K562 treated with DMSO at 1 percent for 24 hours (cell line): Measurements from ENCODE around the gene OR52K2. TPM values are rescaled to one million over a fixed set of nuclear protein-coding genes. Genes with fewer than 3 reads are reported as not detected.

ENCODE experiments used
- total RNA-seq: library from RNA; unstranded; fragments of 300-600 nt; gene quantifications from 2 replicates; pipeline ENCODE4 v1.2.3, GENCODE V29; 2022; ENCODE audit warnings: low read depth; ENCODE audit not compliant: insufficient read depth

OR52K2 gene
- total RNA-seq: not detected in 2 replicates

GRCh38 chr11:4448995-4449394, at the start of gene OR52K2:
Gene OR52K2, plus strand, starts transcription at chr11:4449295. Its CDS starts 45 bp downstream, at chr11:4449340.

DNA sequence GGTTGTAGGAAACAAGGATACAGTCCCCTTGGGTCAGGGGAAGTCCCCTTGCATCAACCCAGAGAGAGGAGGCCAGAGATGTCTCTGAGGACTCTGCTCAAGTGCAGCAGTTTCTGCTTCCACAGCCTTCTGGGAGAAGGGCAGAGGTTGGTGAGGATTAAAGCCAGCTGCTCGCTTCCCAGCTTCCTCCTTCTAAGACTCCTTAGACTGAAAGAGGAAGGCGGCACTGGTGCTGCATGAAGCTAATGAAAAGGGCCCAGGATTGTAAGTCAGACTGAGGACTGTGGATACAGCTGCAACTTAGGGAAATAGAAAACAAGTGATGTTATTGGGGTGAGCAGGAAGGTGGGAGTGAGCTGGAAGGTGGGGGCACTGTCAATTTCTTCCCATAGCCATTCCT, 33.4 kb downstream of the OR52K2 start, which contains the start of gene OR52K1:
Gene OR52K1, plus strand, starts transcription at position 202 of the 400 bp plus-strand sequence. CDS start 6,255 bp downstream, outside the sequence.

Other genes starting within 250 kb of the OR52K2 start
- not detected in 2 replicates for gene OR52B4, start 80.9 kb upstream of the OR52K2 start, total RNA-seq
- gene TRIM21, start 55.6 kb upstream of the OR52K2 start, total RNA-seq: 20.4 and 24.3 TPM in 2 replicates
- gene OR52K1, start 33.4 kb downstream of the OR52K2 start, total RNA-seq: not detected in 2 replicates
- gene OR52M1, start 95.9 kb downstream of the OR52K2 start, total RNA-seq: not detected in 2 replicates
- gene OR52I2, start 132.4 kb downstream of the OR52K2 start, total RNA-seq: not detected in 2 replicates
- not detected in 2 replicates for gene OR52I1, start 144.7 kb downstream of the OR52K2 start, total RNA-seq
- 15.0 and 17.3 TPM in 2 replicates for gene TRIM68, start 158.9 kb downstream of the OR52K2 start, total RNA-seq
- gene OR51D1, start 188.2 kb downstream of the OR52K2 start, total RNA-seq: not detected in 2 replicates
- not detected in 2 replicates for gene OR51E1, start 194.7 kb downstream of the OR52K2 start, total RNA-seq
- not detected in 2 replicates for gene OR51E2, start 248.6 kb downstream of the OR52K2 start, total RNA-seq